Caco-2 (cell line): Measurements from ENCODE around the gene SLAMF1. TPM values are rescaled to one million over a fixed set of nuclear protein-coding genes. Genes with fewer than 3 reads are reported as not detected.

Experiments used
- BruUV-seq: library from RNA; stranded (reverse); fragments of 400-500 nt; replicated peaks from 2 replicates; lab custom pipeline; 2021; lab: Mats Ljungman, UMichigan
- CTCF ChIA-PET: fragments of 300-600 bp; sonication (Branson Sonifier 250); formaldehyde crosslinking; loops from one replicate; lab custom pipeline; 2022; ENCODE audit warnings: antibody characterized with exemption; lab: Charles Lee
- POLR2A ChIA-PET: fragments of 300-600 bp; sonication (Branson Sonifier 250); formaldehyde crosslinking; loops from one replicate; lab custom pipeline; 2022; ENCODE audit warnings: antibody characterized with exemption; lab: Charles Lee
- DNase-seq, 2 experiments: peaks; one replicate each; pipeline versions ENCODE4 v3.0.0 to v3.0.0-alpha.2; 2020 to 2022
- H3K27me3 ChIP-seq: replicated peaks from 2 replicates; pipeline ENCODE4 v1.6.0; 2011; ENCODE audit warnings: low read length; ENCODE audit not compliant: control insufficient read depth, insufficient read depth
- H3K36me3 ChIP-seq: 2 replicates; pipeline ENCODE4 v1.5.1; 2011; ENCODE audit warnings: low read length; ENCODE audit not compliant: control insufficient read depth, insufficient read depth
- H3K4me1 ChIP-seq: fragments of 250-450 bp; sonication (Bioruptor Pico); 2 replicates; pipeline ENCODE4 v1.5.1; 2020; ENCODE audit warnings: mild to moderate bottlenecking
- H3K4me3 ChIP-seq: 2 replicates; pipeline ENCODE4 v1.5.1; 2011; ENCODE audit warnings: low read depth, mild to moderate bottlenecking, control low read depth, low read length
- H3K9me3 ChIP-seq: fragments of 250-450 bp; sonication (Bioruptor Pico); 2 replicates; pipeline ENCODE4 v1.5.1; 2020; ENCODE audit warnings: mild to moderate bottlenecking, moderate library complexity
- H3K27ac Mint-ChIP-seq: one replicate; pipeline ENCODE4 v1.8.0; 2022; ENCODE audit warnings: mixed read lengths; ENCODE audit not compliant: unreplicated experiment
- H3K27me3 Mint-ChIP-seq: one replicate; pipeline ENCODE4 v1.8.0; 2022; ENCODE audit warnings: mixed read lengths; ENCODE audit not compliant: insufficient read depth, unreplicated experiment
- H3K36me3 Mint-ChIP-seq: one replicate; pipeline ENCODE4 v1.8.0; 2022; ENCODE audit warnings: mild to moderate bottlenecking, mixed read lengths; ENCODE audit not compliant: insufficient read depth, unreplicated experiment
- H3K4me1 Mint-ChIP-seq: one replicate; pipeline ENCODE4 v1.8.0; 2022; ENCODE audit warnings: low read depth, mixed read lengths; ENCODE audit not compliant: unreplicated experiment
- H3K4me3 Mint-ChIP-seq: one replicate; pipeline ENCODE4 v1.8.0; 2022; ENCODE audit warnings: mild to moderate bottlenecking, moderate library complexity, mixed read lengths; ENCODE audit not compliant: unreplicated experiment
- H3K9me3 Mint-ChIP-seq: one replicate; pipeline ENCODE4 v1.8.0; 2022; ENCODE audit warnings: mixed read lengths; ENCODE audit not compliant: unreplicated experiment
- intact Hi-C: fragments of 100-400 bp; cut with micrococcal nuclease; formaldehyde crosslinking; loops from one replicate; pipeline ENCODE4 v1.10.0; 2022; ENCODE audit not compliant: unreplicated experiment
- total RNA-seq: library from RNA; stranded (reverse); gene quantifications from 2 replicates; pipeline ENCODE4 v1.2.3, GENCODE V29; 2022
- TF ChIP-seq, protein P1 (sequence below), 2 experiments: fragments of 200-600 bp in 1 of 2; IDR thresholded peaks; 1 replicate in 1 of 2; 2 replicates in 1 of 2; pipeline versions ENCODE4 v1.5.1 to v1.8.0; 2011 to 2022; ENCODE audit warnings: antibody characterized with exemption in 1 of 2, control low read depth in 1 of 2, inconsistent platforms in 1 of 2, low read depth in 1 of 2, low read length in 1 of 2, mild to moderate bottlenecking in 1 of 2, moderate library complexity in 1 of 2; ENCODE audit not compliant: insufficient read depth in 1 of 2, severe bottlenecking in 1 of 2, unreplicated experiment in 1 of 2

The SLAMF1 gene
- total RNA-seq, 1 experiment from 2014 or later, result not detected

GRCh38 chr1:160578525-160579191 is 68.2 kb downstream of the SLAMF1 start:
- Histone ChIP-seq H3K4me3 (no peak overlapping the region), H3K27me3 (no peaks in the 10 kb centered on the region), H3K9me3 (no peaks in the 10 kb centered on the region), H3K36me3 (no peaks in the 10 kb centered on the region), H3K4me1 (peaks cover 6% of the 10 kb centered on the region; the same call in 1 of the 2 replicates)
- no peaks in the 10 kb centered on the region for H3K36me3 Mint-ChIP-seq
- ChIA-PET POLR2A (no interaction called here), CTCF (no interaction called here)
- no peaks in the 10 kb centered on the region for H3K9me3 Mint-ChIP-seq
- no peak overlapping the region for H3K27ac Mint-ChIP-seq
- BruUV-seq, result no TSS peak
- no peak overlapping the region for H3K4me3 Mint-ChIP-seq
- intact Hi-C loops, result no loop called here
- TF ChIP-seq, protein P1, sequence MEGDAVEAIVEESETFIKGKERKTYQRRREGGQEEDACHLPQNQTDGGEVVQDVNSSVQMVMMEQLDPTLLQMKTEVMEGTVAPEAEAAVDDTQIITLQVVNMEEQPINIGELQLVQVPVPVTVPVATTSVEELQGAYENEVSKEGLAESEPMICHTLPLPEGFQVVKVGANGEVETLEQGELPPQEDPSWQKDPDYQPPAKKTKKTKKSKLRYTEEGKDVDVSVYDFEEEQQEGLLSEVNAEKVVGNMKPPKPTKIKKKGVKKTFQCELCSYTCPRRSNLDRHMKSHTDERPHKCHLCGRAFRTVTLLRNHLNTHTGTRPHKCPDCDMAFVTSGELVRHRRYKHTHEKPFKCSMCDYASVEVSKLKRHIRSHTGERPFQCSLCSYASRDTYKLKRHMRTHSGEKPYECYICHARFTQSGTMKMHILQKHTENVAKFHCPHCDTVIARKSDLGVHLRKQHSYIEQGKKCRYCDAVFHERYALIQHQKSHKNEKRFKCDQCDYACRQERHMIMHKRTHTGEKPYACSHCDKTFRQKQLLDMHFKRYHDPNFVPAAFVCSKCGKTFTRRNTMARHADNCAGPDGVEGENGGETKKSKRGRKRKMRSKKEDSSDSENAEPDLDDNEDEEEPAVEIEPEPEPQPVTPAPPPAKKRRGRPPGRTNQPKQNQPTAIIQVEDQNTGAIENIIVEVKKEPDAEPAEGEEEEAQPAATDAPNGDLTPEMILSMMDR (IDR thresholded peaks at IDR 0.05; ENCODE audit: insufficient read depth in 1 of 2, low read depth in 1 of 2, low read length in 1 of 2, severe bottlenecking in 1 of 2, unreplicated experiment in 1 of 2), result no peak
- no peaks in the 10 kb centered on the region for H3K4me1 Mint-ChIP-seq
- peaks cover 3% of the 10 kb centered on the region for H3K27me3 Mint-ChIP-seq
- DNase-seq, result no peak

DNA sequence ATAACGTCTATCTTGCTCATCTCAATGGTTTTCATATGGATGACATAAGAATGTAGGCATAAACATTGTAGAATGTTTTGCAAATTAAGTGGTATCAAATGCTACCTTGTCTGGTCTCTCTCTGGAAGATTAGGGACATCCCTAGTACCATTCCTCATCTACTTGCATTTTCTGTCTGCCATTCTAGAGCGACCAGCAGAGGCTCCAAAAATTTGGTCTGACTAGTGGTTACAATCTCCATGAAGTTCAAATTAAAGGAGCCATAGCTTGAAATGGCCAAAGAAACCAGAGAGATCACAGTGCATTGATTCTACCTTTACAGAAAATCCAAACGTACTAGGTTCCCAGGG is 68.7 kb downstream of the SLAMF1 start:
- H3K9me3 Mint-ChIP-seq, result no peaks in the 10 kb centered on the region
- POLR2A ChIA-PET, result no interaction called here
- CTCF ChIA-PET, result no interaction called here

GRCh38 chr1:160577671-160578070 is 69.2 kb downstream of the SLAMF1 start:
- H3K4me1 Mint-ChIP-seq, result no peaks in the 10 kb centered on the region
- H3K27ac Mint-ChIP-seq, result no peak overlapping the region
- no peaks in the 10 kb centered on the region for H3K9me3 ChIP-seq
- H3K4me1 ChIP-seq, result peaks cover 6% of the 10 kb centered on the region; the same call in 1 of the 2 replicates
- DNase-seq, result no peak
- no peaks in the 10 kb centered on the region for H3K36me3 Mint-ChIP-seq
- POLR2A ChIA-PET, result interaction anchor here (0.7 kb wide), 1 partner anchor 474 kb away, joined by 3 read pairs; no protein-coding TSS in a partner anchor
- H3K27me3 ChIP-seq, result no peaks in the 10 kb centered on the region
- no peak overlapping the region for H3K4me3 ChIP-seq
- no peaks in the 10 kb centered on the region for H3K9me3 Mint-ChIP-seq
- TF ChIP-seq, protein P1 (IDR thresholded peaks at IDR 0.05; ENCODE audit: insufficient read depth in 1 of 2, low read depth in 1 of 2, low read length in 1 of 2, severe bottlenecking in 1 of 2, unreplicated experiment in 1 of 2), result no peak
- intact Hi-C loops, result no loop called here
- no TSS peak for BruUV-seq
- no peaks in the 10 kb centered on the region for H3K36me3 ChIP-seq
- H3K27me3 Mint-ChIP-seq, result peaks cover 6% of the 10 kb centered on the region
- CTCF ChIA-PET, result no interaction called here
- no peak overlapping the region for H3K4me3 Mint-ChIP-seq

More for the DNA sequence above, 68.7 kb downstream of the SLAMF1 start:
- Histone ChIP-seq H3K4me3 (no peak overlapping the region), H3K36me3 (no peaks in the 10 kb centered on the region), H3K9me3 (no peaks in the 10 kb centered on the region), H3K27me3 (no peaks in the 10 kb centered on the region), H3K4me1 (peaks cover 6% of the 10 kb centered on the region; the same call in 1 of the 2 replicates)
- Mint-ChIP-seq H3K36me3 (no peaks in the 10 kb centered on the region), H3K4me1 (no peaks in the 10 kb centered on the region), H3K27ac (no peak overlapping the region), H3K4me3 (no peak overlapping the region), H3K27me3 (peaks cover 6% of the 10 kb centered on the region)
- intact Hi-C loops, result no loop called here
- TF ChIP-seq, protein P1 (IDR thresholded peaks at IDR 0.05; ENCODE audit: insufficient read depth in 1 of 2, low read depth in 1 of 2, low read length in 1 of 2, severe bottlenecking in 1 of 2, unreplicated experiment in 1 of 2), result no peak
- BruUV-seq, result no TSS peak
- no peak for DNase-seq
